HL-60 (cell line): ENCODE data around the gene MYADML2.

Experiments used
- GABPA ChIP-seq: IDR thresholded peaks from 2 replicates; pipeline ENCODE4 v1.6.1; 2012; ENCODE audit warnings: low read depth
- POLR2AphosphoS5 ChIP-seq: IDR thresholded peaks from 2 replicates; pipeline ENCODE4 v1.6.1; 2012; ENCODE audit warnings: low read depth
- TF ChIP-seq, protein P1 (sequence below): IDR thresholded peaks from one replicate; pipeline ENCODE4 v1.5.1; 2011; ENCODE audit warnings: low read length, control low read depth, inconsistent platforms; ENCODE audit not compliant: insufficient read depth
- TF ChIP-seq, protein P2 (sequence below): IDR thresholded peaks from 2 replicates; pipeline ENCODE4 v1.6.1; 2012; ENCODE audit warnings: low read depth; ENCODE audit not compliant: insufficient replicate concordance

DNA sequence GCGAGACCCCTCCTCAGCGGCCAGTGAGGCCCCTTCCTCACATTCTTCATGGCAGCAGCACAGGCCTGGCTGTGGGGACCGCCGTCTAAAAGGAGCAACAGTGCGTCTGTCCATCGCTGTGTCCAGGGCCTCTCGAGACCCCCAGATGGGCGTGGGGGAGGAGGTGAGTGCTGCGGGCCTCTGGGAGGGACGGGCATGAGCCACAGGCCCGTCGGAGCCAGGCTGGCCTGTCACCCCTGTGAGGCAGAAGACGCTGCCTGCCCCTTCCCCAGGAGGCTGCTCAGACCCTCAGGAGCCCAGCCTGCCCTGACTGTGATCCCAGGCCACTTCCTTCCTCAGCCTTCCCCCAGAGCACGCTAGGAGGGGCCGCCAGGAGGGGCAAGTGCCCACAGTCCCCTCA, 7.8 kb downstream of the MYADML2 start:
- TF ChIP-seq, protein P1, sequence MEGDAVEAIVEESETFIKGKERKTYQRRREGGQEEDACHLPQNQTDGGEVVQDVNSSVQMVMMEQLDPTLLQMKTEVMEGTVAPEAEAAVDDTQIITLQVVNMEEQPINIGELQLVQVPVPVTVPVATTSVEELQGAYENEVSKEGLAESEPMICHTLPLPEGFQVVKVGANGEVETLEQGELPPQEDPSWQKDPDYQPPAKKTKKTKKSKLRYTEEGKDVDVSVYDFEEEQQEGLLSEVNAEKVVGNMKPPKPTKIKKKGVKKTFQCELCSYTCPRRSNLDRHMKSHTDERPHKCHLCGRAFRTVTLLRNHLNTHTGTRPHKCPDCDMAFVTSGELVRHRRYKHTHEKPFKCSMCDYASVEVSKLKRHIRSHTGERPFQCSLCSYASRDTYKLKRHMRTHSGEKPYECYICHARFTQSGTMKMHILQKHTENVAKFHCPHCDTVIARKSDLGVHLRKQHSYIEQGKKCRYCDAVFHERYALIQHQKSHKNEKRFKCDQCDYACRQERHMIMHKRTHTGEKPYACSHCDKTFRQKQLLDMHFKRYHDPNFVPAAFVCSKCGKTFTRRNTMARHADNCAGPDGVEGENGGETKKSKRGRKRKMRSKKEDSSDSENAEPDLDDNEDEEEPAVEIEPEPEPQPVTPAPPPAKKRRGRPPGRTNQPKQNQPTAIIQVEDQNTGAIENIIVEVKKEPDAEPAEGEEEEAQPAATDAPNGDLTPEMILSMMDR, result no peak
- TF ChIP-seq GABPA (no peak), POLR2AphosphoS5 (no peak)
- TF ChIP-seq, protein P2, sequence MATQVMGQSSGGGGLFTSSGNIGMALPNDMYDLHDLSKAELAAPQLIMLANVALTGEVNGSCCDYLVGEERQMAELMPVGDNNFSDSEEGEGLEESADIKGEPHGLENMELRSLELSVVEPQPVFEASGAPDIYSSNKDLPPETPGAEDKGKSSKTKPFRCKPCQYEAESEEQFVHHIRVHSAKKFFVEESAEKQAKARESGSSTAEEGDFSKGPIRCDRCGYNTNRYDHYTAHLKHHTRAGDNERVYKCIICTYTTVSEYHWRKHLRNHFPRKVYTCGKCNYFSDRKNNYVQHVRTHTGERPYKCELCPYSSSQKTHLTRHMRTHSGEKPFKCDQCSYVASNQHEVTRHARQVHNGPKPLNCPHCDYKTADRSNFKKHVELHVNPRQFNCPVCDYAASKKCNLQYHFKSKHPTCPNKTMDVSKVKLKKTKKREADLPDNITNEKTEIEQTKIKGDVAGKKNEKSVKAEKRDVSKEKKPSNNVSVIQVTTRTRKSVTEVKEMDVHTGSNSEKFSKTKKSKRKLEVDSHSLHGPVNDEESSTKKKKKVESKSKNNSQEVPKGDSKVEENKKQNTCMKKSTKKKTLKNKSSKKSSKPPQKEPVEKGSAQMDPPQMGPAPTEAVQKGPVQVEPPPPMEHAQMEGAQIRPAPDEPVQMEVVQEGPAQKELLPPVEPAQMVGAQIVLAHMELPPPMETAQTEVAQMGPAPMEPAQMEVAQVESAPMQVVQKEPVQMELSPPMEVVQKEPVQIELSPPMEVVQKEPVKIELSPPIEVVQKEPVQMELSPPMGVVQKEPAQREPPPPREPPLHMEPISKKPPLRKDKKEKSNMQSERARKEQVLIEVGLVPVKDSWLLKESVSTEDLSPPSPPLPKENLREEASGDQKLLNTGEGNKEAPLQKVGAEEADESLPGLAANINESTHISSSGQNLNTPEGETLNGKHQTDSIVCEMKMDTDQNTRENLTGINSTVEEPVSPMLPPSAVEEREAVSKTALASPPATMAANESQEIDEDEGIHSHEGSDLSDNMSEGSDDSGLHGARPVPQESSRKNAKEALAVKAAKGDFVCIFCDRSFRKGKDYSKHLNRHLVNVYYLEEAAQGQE, result no peak
